Measurements from ENCODE around the gene EFNA1. TPM values are rescaled to one million over a fixed set of nuclear protein-coding genes. Genes with fewer than 3 reads are reported as not detected.
A peak's percentile ranks its signal among the peaks of the same experiment; 100 is the strongest.

The EFNA1 gene
- total and polyA plus RNA-seq, 2 of the 13 experiments (the other 11 are each of a cell fraction or from before 2014, with no cell fraction given), result 81.8 to 874 TPM

- TF ChIP-seq SCMH1 (CRISPR knock-in tag; IDR thresholded peaks at IDR 0.05; ENCODE audit: borderline replicate concordance), result no peak
- no peak for TF ChIP-seq ZNF274 (CRISPR knock-in tag; IDR thresholded peaks at IDR 0.05)
- TF ChIP-seq NPAS2 (CRISPR knock-in tag; IDR thresholded peaks at IDR 0.05; ENCODE audit: borderline replicate concordance), result no peak
- no peak for TF ChIP-seq ZHX1 (CRISPR knock-in tag; IDR thresholded peaks at IDR 0.05; ENCODE audit: low read depth)
- TF ChIP-seq ZNF780A (CRISPR knock-in tag; IDR thresholded peaks at IDR 0.05), result no peak
- TF ChIP-seq KAT2B (IDR thresholded peaks at IDR 0.05; ENCODE audit: borderline replicate concordance, low read depth, low read length), result no peak
- TF ChIP-seq GABPB1 (CRISPR knock-in tag; IDR thresholded peaks at IDR 0.05), result no peak; the same call in none of the 2 replicates
- TF ChIP-seq ZNF850 (CRISPR knock-in tag; conservative IDR thresholded peaks at IDR 0.05), result no peak
- TF ChIP-seq KDM5A (IDR thresholded peaks at IDR 0.05; ENCODE audit: borderline replicate concordance, low read length), result no peak
- no peak for TF ChIP-seq CENPT (CRISPR knock-in tag; IDR thresholded peaks at IDR 0.05; ENCODE audit: low read depth)
- TF ChIP-seq ZMAT3 (CRISPR knock-in tag; conservative IDR thresholded peaks at IDR 0.05), result no peak
- peak; percentile 53 for TF ChIP-seq TBX2 (CRISPR knock-in tag; IDR thresholded peaks at IDR 0.05; ENCODE audit: borderline replicate concordance)
- peak; percentile 49; the same call in 1 of the 2 replicates for TF ChIP-seq TSC22D2 (CRISPR knock-in tag; IDR thresholded peaks at IDR 0.05; ENCODE audit: borderline replicate concordance)
- no peak for TF ChIP-seq ZNF207 (IDR thresholded peaks at IDR 0.05; ENCODE audit: borderline replicate concordance)
- no peak for TF ChIP-seq HNF4A (CRISPR knock-in tag; IDR thresholded peaks at IDR 0.05)
- TF ChIP-seq TRAFD1 (CRISPR knock-in tag; IDR thresholded peaks at IDR 0.05; ENCODE audit: borderline replicate concordance), result 0 out of 2 replicates have a peak, but pooled peaks have one; percentile 16
- no peak for TF ChIP-seq FOXA1 (IDR thresholded peaks at IDR 0.05)
- TF ChIP-seq FOXA1 (CRISPR knock-in tag; IDR thresholded peaks at IDR 0.05), result no peak
Measured at GRCh38 chr1:155167166-155168104, 39.8 kb downstream of the EFNA1 start (continued).

Measured in HepG2 (cell line).